ENCODE results near the gene DYNC1LI2. TPM values are rescaled to one million over a fixed set of nuclear protein-coding genes. Genes with fewer than 3 reads are reported as not detected.

The DYNC1LI2 gene
- total and polyA plus RNA-seq, 10 of the 15 experiments (the other 5 are each of a cell fraction or from before 2014, with no cell fraction given) = 6.0 to 46.5 (median 33.7) TPM

- ChIA-PET CTCF (interaction anchor here (0.9 to 8.5 kb wide), 11 partner anchors 9 to 126 kb away, joined by 3 to 76 read pairs (median 4); partner anchors contain the start of genes DYNC1LI2 and NAE1), POLR2A (interaction anchor here (0.6 to 1.1 kb wide), 3 partner anchors 11 to 144 kb away, joined by 3 to 4 read pairs (median 3); no protein-coding TSS in a partner anchor), RAD21 (ENCODE audit: unreplicated experiment) (interaction anchor here (0.7 to 1.2 kb wide), 2 partner anchors 132 to 231 kb away, joined by 4 read pairs; no protein-coding TSS in a partner anchor), SMC1A (ENCODE audit: uncharacterized antibody, unreplicated experiment) (interaction anchor here (1.3 kb wide), 1 partner anchor 14 kb away, joined by 3 read pairs; no protein-coding TSS in a partner anchor)
- no peak overlapping the region for H3K4me3 ChIP-seq
- FAIRE-seq = peak; percentile 56
- H3K9ac ChIP-seq (ENCODE audit: control insufficient read depth, insufficient read depth, low read length) = no peak overlapping the region
- H3K27me3 ChIP-seq (replicated peaks in 1 of 2; ENCODE audit: control insufficient read depth in 2 of 2, insufficient read depth in 2 of 2, low read length in 1 of 2) = no peaks in the 10 kb centered on the region
- no peaks in the 10 kb centered on the region for H4K20me1 ChIP-seq (ENCODE audit: control insufficient read depth, insufficient read depth)
- in situ Hi-C loops (cut with MboI) (no loop called here), intact Hi-C loops (cut with micrococcal nuclease; ENCODE audit: unreplicated experiment) (no loop called here)
- DNase-seq (ENCODE audit: low read depth, low spot score) = no peak
- H3K36me3 ChIP-seq (ENCODE audit: control insufficient read depth in 2 of 2, insufficient read depth in 2 of 2, low read length in 1 of 2) = peaks cover 14 to 26% of the 10 kb centered on the region in 2 experiments
- peaks cover 3% of the 10 kb centered on the region for H3K4me1 ChIP-seq (ENCODE audit: control insufficient read depth, insufficient read depth, low read length)
- no peak overlapping the region for H3K27ac ChIP-seq (ENCODE audit: control insufficient read depth, insufficient read depth)
- no peaks in the 10 kb centered on the region for H3K9me3 ChIP-seq (replicated peaks; ENCODE audit: control insufficient read depth, insufficient read depth, low read length)
- ATAC-seq = no peak
- H3K4me2 ChIP-seq (ENCODE audit: control insufficient read depth, insufficient read depth) = no peak overlapping the region
- TF ChIP-seq EGR1 (IDR thresholded peaks at IDR 0.05; ENCODE audit: borderline replicate concordance in 1 of 2, low read depth in 2 of 2, low read length in 2 of 2) (no peak), POLR2AphosphoS2 (IDR thresholded peaks at IDR 0.05; ENCODE audit: low read depth, low read length) (no peak)
- 91% methylated on average over 10 of the region's 10 CpGs for WGBS (ENCODE audit: insufficient coverage, insufficient replicate concordance, low lambda C conversion rate, missing lambda C conversion rate)
- no peak overlapping the region for H2AFZ ChIP-seq (ENCODE audit: control insufficient read depth, low read depth, low read length)
- H3K79me2 ChIP-seq (ENCODE audit: control insufficient read depth, insufficient read depth, low read length) = peaks cover 8% of the 10 kb centered on the region
- BruUV-seq (replicated peaks) = no TSS peak
Observed at GRCh38 chr16:66741950-66742808, 9.2 kb downstream of the DYNC1LI2 start.
